ENCODE measurements around the gene TRIM39. TPM values are rescaled to one million over a fixed set of nuclear protein-coding genes. Genes with fewer than 3 reads are reported as not detected.

TRIM39 gene
- total and polyA plus RNA-seq, 9 of the 15 experiments (the other 6 are each of a cell fraction or from before 2014, with no cell fraction given): 5.6 to 17.7 (median 12.8) TPM

- no peak for TF ChIP-seq CXXC5 (CRISPR knock-in tag; IDR thresholded peaks at IDR 0.05)
- TF ChIP-seq MEIS2 (IDR thresholded peaks at IDR 0.05; ENCODE audit: partially characterized antibody): no peak
- TF ChIP-seq, protein P1, sequence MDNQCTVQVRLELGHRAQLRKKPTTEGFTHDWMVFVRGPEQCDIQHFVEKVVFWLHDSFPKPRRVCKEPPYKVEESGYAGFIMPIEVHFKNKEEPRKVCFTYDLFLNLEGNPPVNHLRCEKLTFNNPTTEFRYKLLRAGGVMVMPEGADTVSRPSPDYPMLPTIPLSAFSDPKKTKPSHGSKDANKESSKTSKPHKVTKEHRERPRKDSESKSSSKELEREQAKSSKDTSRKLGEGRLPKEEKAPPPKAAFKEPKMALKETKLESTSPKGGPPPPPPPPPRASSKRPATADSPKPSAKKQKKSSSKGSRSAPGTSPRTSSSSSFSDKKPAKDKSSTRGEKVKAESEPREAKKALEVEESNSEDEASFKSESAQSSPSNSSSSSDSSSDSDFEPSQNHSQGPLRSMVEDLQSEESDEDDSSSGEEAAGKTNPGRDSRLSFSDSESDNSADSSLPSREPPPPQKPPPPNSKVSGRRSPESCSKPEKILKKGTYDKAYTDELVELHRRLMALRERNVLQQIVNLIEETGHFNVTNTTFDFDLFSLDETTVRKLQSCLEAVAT (IDR thresholded peaks at IDR 0.05): no peak
Observed at GRCh38 chr6:30312676-30313321, 13.9 kb upstream of the TRIM39 start (continued).

DNA sequence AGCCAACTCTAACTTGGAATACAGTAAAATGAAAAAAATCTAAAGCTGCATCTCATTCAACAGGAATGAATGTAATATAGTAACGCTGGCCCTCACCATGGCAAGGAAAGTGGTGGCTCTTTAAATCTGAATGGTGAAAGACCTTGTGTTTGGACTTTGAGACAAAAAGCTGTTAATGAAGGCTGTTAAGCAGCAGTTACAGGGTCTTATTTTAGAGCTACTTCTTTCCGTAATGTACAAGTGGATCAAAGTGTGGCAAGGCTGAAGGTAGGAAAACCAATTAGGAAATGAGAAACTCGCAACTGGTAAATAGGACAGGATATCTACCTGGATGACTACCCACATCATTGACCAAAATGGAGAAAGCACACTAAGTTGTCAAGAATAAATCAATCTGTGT is 11.6 kb upstream of the TRIM39 start:
- Histone ChIP-seq H3K9me1 (ENCODE audit: control insufficient read depth, insufficient read depth, low read length) (no peaks in the 10 kb centered on the region), H3K4me1 (replicated peaks in 1 of 2; ENCODE audit: control insufficient read depth in 2 of 2, insufficient read depth in 2 of 2, low read length in 2 of 2) (no peaks in the 10 kb centered on the region), H3K9ac (ENCODE audit: insufficient read depth in 1 of 2, low read depth in 2 of 2, low read length in 2 of 2) (no peak overlapping the region), H2AFZ (ENCODE audit: low read depth, low read length) (no peak overlapping the region), H3K27me3 (ENCODE audit: control insufficient read depth in 2 of 2, insufficient read depth in 2 of 2, low read length in 2 of 2) (no peaks in the 10 kb centered on the region), H3K4me2 (ENCODE audit: insufficient read depth, low read length) (no peak overlapping the region), H3K79me2 (ENCODE audit: control insufficient read depth, insufficient read depth, low read length) (peaks cover 96% of the 10 kb centered on the region), H4K20me1 (replicated peaks; ENCODE audit: control insufficient read depth, insufficient read depth, low read length) (peaks cover 5% of the 10 kb centered on the region; the same call in 1 of the 2 replicates), H3K27ac (ENCODE audit: extremely low read depth, low read depth, low read length) (no peak overlapping the region; the same call in 2 of the 3 replicates), H3K9me3 (replicated peaks; ENCODE audit: control insufficient read depth, insufficient read depth, low read depth, low read length) (no peaks in the 10 kb centered on the region), H3K4me3 (no peak overlapping the region), H3K36me3 (ENCODE audit: control insufficient read depth, insufficient read depth, low read length) (peaks cover 93% of the 10 kb centered on the region)
- CTCF ChIA-PET (ENCODE audit: low intra/inter-chr PET ratio): no interaction called here
- ATAC-seq (no peak), DNase-seq (ENCODE audit: extremely low read depth in 1 of 4, low spot score in 3 of 4) (no peak), FAIRE-seq (no peak)
- no peak for TF ChIP-seq ERF (CRISPR knock-in tag; IDR thresholded peaks at IDR 0.05)
- no peak for TF ChIP-seq FOXK2 (conservative IDR thresholded peaks at IDR 0.05 in 1 of 2, IDR thresholded peaks at IDR 0.05 in 1 of 2; ENCODE audit: low read depth in 2 of 2)
- no peak for TF ChIP-seq TSC22D4 (tag; IDR thresholded peaks at IDR 0.05)
- TF ChIP-seq, protein P2, sequence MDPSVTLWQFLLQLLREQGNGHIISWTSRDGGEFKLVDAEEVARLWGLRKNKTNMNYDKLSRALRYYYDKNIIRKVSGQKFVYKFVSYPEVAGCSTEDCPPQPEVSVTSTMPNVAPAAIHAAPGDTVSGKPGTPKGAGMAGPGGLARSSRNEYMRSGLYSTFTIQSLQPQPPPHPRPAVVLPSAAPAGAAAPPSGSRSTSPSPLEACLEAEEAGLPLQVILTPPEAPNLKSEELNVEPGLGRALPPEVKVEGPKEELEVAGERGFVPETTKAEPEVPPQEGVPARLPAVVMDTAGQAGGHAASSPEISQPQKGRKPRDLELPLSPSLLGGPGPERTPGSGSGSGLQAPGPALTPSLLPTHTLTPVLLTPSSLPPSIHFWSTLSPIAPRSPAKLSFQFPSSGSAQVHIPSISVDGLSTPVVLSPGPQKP (CRISPR knock-in tag; IDR thresholded peaks at IDR 0.05): no peak
- no peak for TF ChIP-seq GATAD2A (IDR thresholded peaks at IDR 0.05)
- no peak for TF ChIP-seq HLTF (IDR thresholded peaks at IDR 0.05)
- TF ChIP-seq NRF1 (conservative IDR thresholded peaks at IDR 0.05 in 1 of 2, IDR thresholded peaks at IDR 0.05 in 1 of 2): no peak
- no peak for TF ChIP-seq PURB (CRISPR knock-in tag; IDR thresholded peaks at IDR 0.05; ENCODE audit: low read depth)
- TF ChIP-seq PTBP1 (IDR thresholded peaks at IDR 0.05; ENCODE audit: low read depth, low read length): no peak
- TF ChIP-seq NFXL1 (CRISPR knock-in tag; IDR thresholded peaks at IDR 0.05): no peak
- BruUV-seq (replicated peaks): no TSS peak
- intact Hi-C loops (cut with micrococcal nuclease): loop anchor here (5.0 kb wide), 1 partner anchor 908 kb away; no protein-coding TSS in a partner anchor
- in situ Hi-C loops (cut with MboI): no loop called here
- POLR2A ChIA-PET: interaction anchor here (0.6 to 2.7 kb wide), 4 partner anchors 9 to 93 kb away, joined by 3 to 12 read pairs (median 6); partner anchors contain the start of gene TRIM39
- WGBS (ENCODE audit: insufficient coverage, low coverage, missing lambda C conversion rate): 97% methylated on average over 3 of the region's 3 CpGs
